ENCODE results near the gene PRKCB. TPM values are rescaled to one million over a fixed set of nuclear protein-coding genes. Genes with fewer than 3 reads are reported as not detected.

The PRKCB gene
- total and polyA plus RNA-seq, 2 experiments from 2014 or later: 3.7 to 16.4 TPM

DNA sequence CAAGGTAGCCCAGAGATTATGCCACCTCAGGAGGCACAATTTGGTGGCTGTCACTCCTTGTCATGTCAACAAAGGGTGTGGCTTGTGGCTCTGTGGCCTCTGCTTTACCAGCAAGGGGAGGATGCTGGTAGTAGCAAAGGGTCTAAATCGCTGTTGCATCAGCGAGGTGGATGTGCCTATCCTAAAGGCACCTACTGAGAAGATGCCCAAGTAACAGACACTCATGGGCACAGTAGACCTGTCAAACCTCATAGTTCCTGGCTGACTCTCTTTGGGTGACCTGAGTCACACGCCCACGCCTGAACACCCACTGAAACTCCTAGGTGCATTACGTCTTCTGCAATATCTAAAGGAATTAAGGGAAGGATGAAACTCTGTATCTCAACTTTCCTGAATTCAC, 139.5 kb downstream of the PRKCB start (continued):
- TF ChIP-seq, protein P1, sequence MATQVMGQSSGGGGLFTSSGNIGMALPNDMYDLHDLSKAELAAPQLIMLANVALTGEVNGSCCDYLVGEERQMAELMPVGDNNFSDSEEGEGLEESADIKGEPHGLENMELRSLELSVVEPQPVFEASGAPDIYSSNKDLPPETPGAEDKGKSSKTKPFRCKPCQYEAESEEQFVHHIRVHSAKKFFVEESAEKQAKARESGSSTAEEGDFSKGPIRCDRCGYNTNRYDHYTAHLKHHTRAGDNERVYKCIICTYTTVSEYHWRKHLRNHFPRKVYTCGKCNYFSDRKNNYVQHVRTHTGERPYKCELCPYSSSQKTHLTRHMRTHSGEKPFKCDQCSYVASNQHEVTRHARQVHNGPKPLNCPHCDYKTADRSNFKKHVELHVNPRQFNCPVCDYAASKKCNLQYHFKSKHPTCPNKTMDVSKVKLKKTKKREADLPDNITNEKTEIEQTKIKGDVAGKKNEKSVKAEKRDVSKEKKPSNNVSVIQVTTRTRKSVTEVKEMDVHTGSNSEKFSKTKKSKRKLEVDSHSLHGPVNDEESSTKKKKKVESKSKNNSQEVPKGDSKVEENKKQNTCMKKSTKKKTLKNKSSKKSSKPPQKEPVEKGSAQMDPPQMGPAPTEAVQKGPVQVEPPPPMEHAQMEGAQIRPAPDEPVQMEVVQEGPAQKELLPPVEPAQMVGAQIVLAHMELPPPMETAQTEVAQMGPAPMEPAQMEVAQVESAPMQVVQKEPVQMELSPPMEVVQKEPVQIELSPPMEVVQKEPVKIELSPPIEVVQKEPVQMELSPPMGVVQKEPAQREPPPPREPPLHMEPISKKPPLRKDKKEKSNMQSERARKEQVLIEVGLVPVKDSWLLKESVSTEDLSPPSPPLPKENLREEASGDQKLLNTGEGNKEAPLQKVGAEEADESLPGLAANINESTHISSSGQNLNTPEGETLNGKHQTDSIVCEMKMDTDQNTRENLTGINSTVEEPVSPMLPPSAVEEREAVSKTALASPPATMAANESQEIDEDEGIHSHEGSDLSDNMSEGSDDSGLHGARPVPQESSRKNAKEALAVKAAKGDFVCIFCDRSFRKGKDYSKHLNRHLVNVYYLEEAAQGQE (IDR thresholded peaks at IDR 0.05; ENCODE audit: unreplicated experiment): no peak
- TF ChIP-seq, protein P2, sequence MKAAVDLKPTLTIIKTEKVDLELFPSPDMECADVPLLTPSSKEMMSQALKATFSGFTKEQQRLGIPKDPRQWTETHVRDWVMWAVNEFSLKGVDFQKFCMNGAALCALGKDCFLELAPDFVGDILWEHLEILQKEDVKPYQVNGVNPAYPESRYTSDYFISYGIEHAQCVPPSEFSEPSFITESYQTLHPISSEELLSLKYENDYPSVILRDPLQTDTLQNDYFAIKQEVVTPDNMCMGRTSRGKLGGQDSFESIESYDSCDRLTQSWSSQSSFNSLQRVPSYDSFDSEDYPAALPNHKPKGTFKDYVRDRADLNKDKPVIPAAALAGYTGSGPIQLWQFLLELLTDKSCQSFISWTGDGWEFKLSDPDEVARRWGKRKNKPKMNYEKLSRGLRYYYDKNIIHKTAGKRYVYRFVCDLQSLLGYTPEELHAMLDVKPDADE (IDR thresholded peaks at IDR 0.05): no peak
- TF ChIP-seq EZH2 (IDR thresholded peaks at IDR 0.05; ENCODE audit: low read depth, unreplicated experiment): no peak
- TF ChIP-seq POLR2AphosphoS5 (IDR thresholded peaks at IDR 0.05; ENCODE audit: low read depth): no peak

DNA sequence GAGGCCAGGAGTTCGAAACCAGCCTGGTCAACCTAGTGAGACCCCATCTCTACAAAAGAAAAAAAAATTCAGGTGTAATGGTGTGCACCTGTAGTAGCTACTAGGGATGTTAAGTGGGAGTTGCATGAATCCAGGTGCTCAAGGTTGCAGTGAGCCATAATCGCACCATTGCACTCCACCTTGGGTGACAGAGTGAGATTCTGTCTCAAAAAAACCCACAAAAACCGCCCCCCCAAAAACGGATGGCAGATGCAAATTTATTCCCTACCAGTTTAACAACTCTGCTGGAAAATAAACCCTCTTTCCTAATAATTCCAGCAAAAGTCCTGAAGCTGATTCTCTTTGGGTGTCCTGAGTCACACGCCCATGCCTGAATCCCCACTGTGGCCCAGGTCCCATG, 140.3 kb downstream of the PRKCB start:
- no peak overlapping the region for H3K4me3 ChIP-seq
- TF ChIP-seq STAT1 (IDR thresholded peaks at IDR 0.05; ENCODE audit: unreplicated experiment) (no peak), ZNF114 (CRISPR knock-in tag; IDR thresholded peaks at IDR 0.05) (no peak), ZNF331 (CRISPR knock-in tag; IDR thresholded peaks at IDR 0.05; ENCODE audit: low read depth) (no peak), CREB1 (CRISPR knock-in tag; IDR thresholded peaks at IDR 0.05; ENCODE audit: low read depth) (no peak), EZH2 (IDR thresholded peaks at IDR 0.05; ENCODE audit: low read depth, unreplicated experiment) (no peak), EZH2phosphoT487 (IDR thresholded peaks at IDR 0.05; ENCODE audit: unreplicated experiment) (no peak), POLR2AphosphoS5 (IDR thresholded peaks at IDR 0.05; ENCODE audit: low read depth) (no peak), NANOG (IDR thresholded peaks at IDR 0.05; ENCODE audit: borderline replicate concordance) (no peak), JUNB (IDR thresholded peaks at IDR 0.05; ENCODE audit: unreplicated experiment) (no peak)
- TF ChIP-seq, protein P3, sequence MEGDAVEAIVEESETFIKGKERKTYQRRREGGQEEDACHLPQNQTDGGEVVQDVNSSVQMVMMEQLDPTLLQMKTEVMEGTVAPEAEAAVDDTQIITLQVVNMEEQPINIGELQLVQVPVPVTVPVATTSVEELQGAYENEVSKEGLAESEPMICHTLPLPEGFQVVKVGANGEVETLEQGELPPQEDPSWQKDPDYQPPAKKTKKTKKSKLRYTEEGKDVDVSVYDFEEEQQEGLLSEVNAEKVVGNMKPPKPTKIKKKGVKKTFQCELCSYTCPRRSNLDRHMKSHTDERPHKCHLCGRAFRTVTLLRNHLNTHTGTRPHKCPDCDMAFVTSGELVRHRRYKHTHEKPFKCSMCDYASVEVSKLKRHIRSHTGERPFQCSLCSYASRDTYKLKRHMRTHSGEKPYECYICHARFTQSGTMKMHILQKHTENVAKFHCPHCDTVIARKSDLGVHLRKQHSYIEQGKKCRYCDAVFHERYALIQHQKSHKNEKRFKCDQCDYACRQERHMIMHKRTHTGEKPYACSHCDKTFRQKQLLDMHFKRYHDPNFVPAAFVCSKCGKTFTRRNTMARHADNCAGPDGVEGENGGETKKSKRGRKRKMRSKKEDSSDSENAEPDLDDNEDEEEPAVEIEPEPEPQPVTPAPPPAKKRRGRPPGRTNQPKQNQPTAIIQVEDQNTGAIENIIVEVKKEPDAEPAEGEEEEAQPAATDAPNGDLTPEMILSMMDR (conservative IDR thresholded peaks at IDR 0.05; ENCODE audit: low read depth in 2 of 2): no peak
- TF ChIP-seq, protein P4, sequence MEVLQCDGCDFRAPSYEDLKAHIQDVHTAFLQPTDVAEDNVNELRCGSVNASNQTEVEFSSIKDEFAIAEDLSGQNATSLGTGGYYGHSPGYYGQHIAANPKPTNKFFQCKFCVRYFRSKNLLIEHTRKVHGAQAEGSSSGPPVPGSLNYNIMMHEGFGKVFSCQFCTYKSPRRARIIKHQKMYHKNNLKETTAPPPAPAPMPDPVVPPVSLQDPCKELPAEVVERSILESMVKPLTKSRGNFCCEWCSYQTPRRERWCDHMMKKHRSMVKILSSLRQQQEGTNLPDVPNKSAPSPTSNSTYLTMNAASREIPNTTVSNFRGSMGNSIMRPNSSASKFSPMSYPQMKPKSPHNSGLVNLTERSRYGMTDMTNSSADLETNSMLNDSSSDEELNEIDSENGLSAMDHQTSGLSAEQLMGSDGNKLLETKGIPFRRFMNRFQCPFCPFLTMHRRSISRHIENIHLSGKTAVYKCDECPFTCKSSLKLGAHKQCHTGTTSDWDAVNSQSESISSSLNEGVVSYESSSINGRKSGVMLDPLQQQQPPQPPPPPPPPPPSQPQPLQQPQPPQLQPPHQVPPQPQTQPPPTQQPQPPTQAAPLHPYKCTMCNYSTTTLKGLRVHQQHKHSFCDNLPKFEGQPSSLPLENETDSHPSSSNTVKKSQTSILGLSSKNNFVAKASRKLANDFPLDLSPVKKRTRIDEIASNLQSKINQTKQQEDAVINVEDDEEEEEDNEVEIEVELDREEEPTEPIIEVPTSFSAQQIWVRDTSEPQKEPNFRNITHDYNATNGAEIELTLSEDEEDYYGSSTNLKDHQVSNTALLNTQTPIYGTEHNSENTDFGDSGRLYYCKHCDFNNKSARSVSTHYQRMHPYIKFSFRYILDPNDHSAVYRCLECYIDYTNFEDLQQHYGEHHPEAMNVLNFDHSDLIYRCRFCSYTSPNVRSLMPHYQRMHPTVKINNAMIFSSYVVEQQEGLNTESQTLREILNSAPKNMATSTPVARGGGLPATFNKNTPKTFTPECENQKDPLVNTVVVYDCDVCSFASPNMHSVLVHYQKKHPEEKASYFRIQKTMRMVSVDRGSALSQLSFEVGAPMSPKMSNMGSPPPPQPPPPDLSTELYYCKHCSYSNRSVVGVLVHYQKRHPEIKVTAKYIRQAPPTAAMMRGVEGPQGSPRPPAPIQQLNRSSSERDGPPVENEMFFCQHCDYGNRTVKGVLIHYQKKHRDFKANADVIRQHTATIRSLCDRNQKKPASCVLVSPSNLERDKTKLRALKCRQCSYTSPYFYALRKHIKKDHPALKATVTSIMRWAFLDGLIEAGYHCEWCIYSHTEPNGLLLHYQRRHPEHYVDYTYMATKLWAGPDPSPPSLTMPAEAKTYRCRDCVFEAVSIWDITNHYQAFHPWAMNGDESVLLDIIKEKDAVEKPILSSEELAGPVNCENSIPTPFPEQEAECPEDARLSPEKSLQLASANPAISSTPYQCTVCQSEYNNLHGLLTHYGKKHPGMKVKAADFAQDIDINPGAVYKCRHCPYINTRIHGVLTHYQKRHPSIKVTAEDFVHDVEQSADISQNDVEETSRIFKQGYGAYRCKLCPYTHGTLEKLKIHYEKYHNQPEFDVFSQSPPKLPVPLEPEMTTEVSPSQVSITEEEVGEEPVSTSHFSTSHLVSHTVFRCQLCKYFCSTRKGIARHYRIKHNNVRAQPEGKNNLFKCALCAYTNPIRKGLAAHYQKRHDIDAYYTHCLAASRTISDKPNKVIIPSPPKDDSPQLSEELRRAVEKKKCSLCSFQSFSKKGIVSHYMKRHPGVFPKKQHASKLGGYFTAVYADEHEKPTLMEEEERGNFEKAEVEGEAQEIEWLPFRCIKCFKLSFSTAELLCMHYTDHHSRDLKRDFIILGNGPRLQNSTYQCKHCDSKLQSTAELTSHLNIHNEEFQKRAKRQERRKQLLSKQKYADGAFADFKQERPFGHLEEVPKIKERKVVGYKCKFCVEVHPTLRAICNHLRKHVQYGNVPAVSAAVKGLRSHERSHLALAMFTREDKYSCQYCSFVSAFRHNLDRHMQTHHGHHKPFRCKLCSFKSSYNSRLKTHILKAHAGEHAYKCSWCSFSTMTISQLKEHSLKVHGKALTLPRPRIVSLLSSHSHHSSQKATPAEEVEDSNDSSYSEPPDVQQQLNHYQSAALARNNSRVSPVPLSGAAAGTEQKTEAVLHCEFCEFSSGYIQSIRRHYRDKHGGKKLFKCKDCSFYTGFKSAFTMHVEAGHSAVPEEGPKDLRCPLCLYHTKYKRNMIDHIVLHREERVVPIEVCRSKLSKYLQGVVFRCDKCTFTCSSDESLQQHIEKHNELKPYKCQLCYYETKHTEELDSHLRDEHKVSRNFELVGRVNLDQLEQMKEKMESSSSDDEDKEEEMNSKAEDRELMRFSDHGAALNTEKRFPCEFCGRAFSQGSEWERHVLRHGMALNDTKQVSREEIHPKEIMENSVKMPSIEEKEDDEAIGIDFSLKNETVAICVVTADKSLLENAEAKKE (CRISPR knock-in tag; IDR thresholded peaks at IDR 0.05): no peak
- H3K79me2 ChIP-seq (replicated peaks; ENCODE audit: insufficient read depth): no peaks in the 10 kb centered on the region
- Mint-ChIP-seq H3K27me3 (ENCODE audit: insufficient read depth, low read depth, poor library complexity) (peaks cover 2% of the 10 kb centered on the region), H3K36me3 (ENCODE audit: low read depth) (no peaks in the 10 kb centered on the region), H3K4me1 (peaks cover 22% of the 10 kb centered on the region), H3K27ac (no peak overlapping the region), H3K9me3 (peaks cover 1% of the 10 kb centered on the region; the same call in 2 of the 3 replicates), H3K4me3 (no peak overlapping the region)
- no peaks in the 10 kb centered on the region for H3F3A ChIP-seq (replicated peaks; ENCODE audit: low read depth)
- no peak overlapping the region for H2AFZ ChIP-seq
- H3K27me3 ChIP-seq (ENCODE audit: insufficient read depth): no peaks in the 10 kb centered on the region
- H3K9me2 ChIP-seq (ENCODE audit: insufficient read depth): no peaks in the 10 kb centered on the region
- ATAC-seq (no peak), DNase-seq (ENCODE audit: low spot score) (no peak)
- H3K4me1 ChIP-seq (ENCODE audit: insufficient read depth): peaks cover 9% of the 10 kb centered on the region; the same call in 1 of the 2 replicates
- H4K20me1 ChIP-seq (replicated peaks; ENCODE audit: insufficient read depth): 0 out of 2 replicates have a peak, but pooled peaks cover 5% of the 10 kb centered on the region
- H3K4me2 ChIP-seq: no peak overlapping the region
- no peaks in the 10 kb centered on the region for H3K36me3 ChIP-seq (ENCODE audit: insufficient read depth)
- H3K27ac ChIP-seq (ENCODE audit: low read depth): no peak overlapping the region
